GM04503 (cell line): ENCODE measurements around the gene PLXNB2.

Experiments used
- DNase-seq: peaks from one replicate; pipeline ENCODE4 v3.0.0-alpha.2; 2012; ENCODE audit warnings: low read depth

PLXNB2 gene

GRCh38 chr22:50232481-50233151 is 74.8 kb downstream of the PLXNB2 start:
- DNase-seq = no peak

GRCh38 chr22:50229370-50229769 is 78.1 kb downstream of the PLXNB2 start:
- DNase-seq = no peak

- no peak for DNase-seq
Measured at GRCh38 chr22:50228366-50228765, 79.1 kb downstream of the PLXNB2 start.

GRCh38 chr22:50227579-50228215 is 79.7 kb downstream of the PLXNB2 start:
- no peak for DNase-seq

- DNase-seq = no peak
Measured at GRCh38 chr22:50226875-50227165, 80.6 kb downstream of the PLXNB2 start.

- DNase-seq = no peak
Measured at GRCh38 chr22:50226063-50226874, 81.2 kb downstream of the PLXNB2 start.

GRCh38 chr22:50225200-50225969 is 82.1 kb downstream of the PLXNB2 start:
- no peak for DNase-seq
